Measurements from ENCODE around the gene HIGD1A.

Gene HIGD1A

GRCh38 chr3:42735019-42735418 is 69.3 kb downstream of the HIGD1A start:
- DNase-seq (ENCODE audit: low spot score), result no peak

DNA sequence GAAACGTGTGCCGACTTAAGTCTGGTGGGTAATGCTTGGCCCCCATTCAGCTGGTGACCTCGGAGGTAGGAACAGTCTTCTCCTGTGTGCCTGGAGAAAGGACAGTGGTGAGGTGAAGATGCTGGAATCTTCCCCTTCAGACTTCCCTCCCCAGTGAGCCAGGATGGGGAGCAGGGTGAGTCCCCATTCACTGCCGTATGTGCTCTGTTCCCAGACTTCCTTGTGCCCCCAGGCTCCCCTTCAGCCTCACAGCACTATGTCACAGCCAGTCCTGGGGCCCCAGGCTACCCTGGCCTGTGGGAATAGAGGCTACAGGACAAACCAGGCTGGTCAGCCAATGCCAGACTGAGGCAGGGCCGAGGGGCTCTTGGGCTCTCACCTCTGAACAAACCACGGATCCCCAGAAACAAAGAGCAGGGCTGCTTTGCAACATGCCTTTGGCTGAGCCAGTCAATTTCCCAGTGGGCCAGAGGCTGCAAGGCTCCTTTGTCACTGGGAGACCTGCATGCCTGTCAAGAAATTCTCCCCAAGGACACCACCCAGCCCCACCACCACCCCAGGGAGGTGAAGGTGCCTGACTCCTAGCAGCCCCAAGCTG is 69.9 kb downstream of the HIGD1A start:
- DNase-seq (ENCODE audit: low spot score), result no peak

- no peak for DNase-seq (ENCODE audit: low spot score)
Observed at GRCh38 chr3:42733501-42734262, 70.6 kb downstream of the HIGD1A start.
